ENCODE data around the gene SMAD6. TPM values are rescaled to one million over a fixed set of nuclear protein-coding genes. Genes with fewer than 3 reads are reported as not detected.
A peak's percentile ranks its signal among the peaks of the same experiment; 100 is the strongest.

Gene SMAD6
- total RNA-seq, 2 donors from 2014 or later, result 14.0 to 25.4 TPM

GRCh38 chr15:66803182-66803729 is 101.2 kb downstream of the SMAD6 start:
- DNase-seq, result peak; percentile 85 to 96 (median 92)
- 19% methylated on average over 12 of the region's 12 CpGs; no CpG with 5 or more reads in 1 of the 2 donors for WGBS, 2 donors
- intact Hi-C loops (cut with DNase I), result no loop called here
- Histone ChIP-seq H3K27me3 (no peaks in the 10 kb centered on the region), H3K4me1 (peaks cover 20% of the 10 kb centered on the region), H3K4me3 (no peak overlapping the region), H3K9me3 (no peaks in the 10 kb centered on the region), H3K27ac (peak overlapping the region; percentile 73 to 83 (median 80)), H3K36me3 (replicated peaks in 1 of 2; ENCODE audit: insufficient read depth in 1 of 2, low read depth in 2 of 2) (no peaks in the 10 kb centered on the region)
- peak; percentile 99 for ATAC-seq
- peak in 1 of 3 donors; percentile 30 for TF ChIP-seq POLR2A (IDR thresholded peaks at IDR 0.05)
- no peak for TF ChIP-seq CTCF (IDR thresholded peaks at IDR 0.05)

- intact Hi-C loops (cut with DNase I), result no loop called here
- ATAC-seq (no peak), DNase-seq (no peak)
- no peaks in the 10 kb centered on the region for H3K36me3 ChIP-seq (replicated peaks in 1 of 2; ENCODE audit: insufficient read depth in 1 of 2, low read depth in 2 of 2)
- peak overlapping the region; percentile 73 to 83 (median 80) for H3K27ac ChIP-seq
- H3K4me1 ChIP-seq, result peaks cover 20% of the 10 kb centered on the region
- 100% methylated on average over 1 of the region's 1 CpG for WGBS, 2 donors
- no peaks in the 10 kb centered on the region for H3K9me3 ChIP-seq
- no peak for TF ChIP-seq POLR2A (IDR thresholded peaks at IDR 0.05)
- no peak for TF ChIP-seq CTCF (IDR thresholded peaks at IDR 0.05)
- no peaks in the 10 kb centered on the region for H3K27me3 ChIP-seq
- no peak overlapping the region for H3K4me3 ChIP-seq
Observed at GRCh38 chr15:66803749-66804148, 101.7 kb downstream of the SMAD6 start.

GRCh38 chr15:66805202-66805885 is 103.3 kb downstream of the SMAD6 start:
- H3K36me3 ChIP-seq (replicated peaks in 1 of 2; ENCODE audit: insufficient read depth in 1 of 2, low read depth in 2 of 2), result no peaks in the 10 kb centered on the region
- no peak overlapping the region for H3K4me3 ChIP-seq
- no peaks in the 10 kb centered on the region for H3K9me3 ChIP-seq
- no peak for ATAC-seq
- no peaks in the 10 kb centered on the region for H3K27me3 ChIP-seq
- TF ChIP-seq CTCF (IDR thresholded peaks at IDR 0.05) (no peak), POLR2A (IDR thresholded peaks at IDR 0.05) (no peak)
- H3K27ac ChIP-seq, result no peak overlapping the region
- intact Hi-C loops (cut with DNase I), result no loop called here
- H3K4me1 ChIP-seq, result peaks cover 20% of the 10 kb centered on the region
- DNase-seq, result no peak
- WGBS, 2 donors, result 95 to 97% methylated on average over 3 of the region's 3 CpGs

- Histone ChIP-seq H3K4me3 (no peak overlapping the region), H3K4me1 (peaks cover 6% of the 10 kb centered on the region), H3K27ac (no peak overlapping the region), H3K9me3 (no peaks in the 10 kb centered on the region), H3K36me3 (replicated peaks in 1 of 2; ENCODE audit: insufficient read depth in 1 of 2, low read depth in 2 of 2) (no peaks in the 10 kb centered on the region), H3K27me3 (no peaks in the 10 kb centered on the region)
- intact Hi-C loops (cut with DNase I), result no loop called here
- 87 to 92% methylated on average over 13 to 21 of the region's 21 CpGs for WGBS, 2 donors
- DNase-seq (no peak), ATAC-seq (no peak)
- TF ChIP-seq CTCF (IDR thresholded peaks at IDR 0.05) (no peak), POLR2A (IDR thresholded peaks at IDR 0.05) (no peak)
Observed at GRCh38 chr15:66808181-66808824, 106.3 kb downstream of the SMAD6 start.

Measured in body of pancreas (tissue), 4 donors.